Tibial nerve (tissue), 4 donors: ENCODE results near the gene GSG1L. TPM values are rescaled to one million over a fixed set of nuclear protein-coding genes. Genes with fewer than 3 reads are reported as not detected.
A peak's percentile ranks its signal among the peaks of the same experiment; 100 is the strongest.

Experiments
- DNase-seq, 2 donors: peaks; one replicate each; pipeline ENCODE4 v3.0.0-alpha.2; 2019; ENCODE audit warnings: low spot score in 2 of 2
- H3K27ac ChIP-seq, 4 donors: fragments of 200-600 bp; sonication (generic) in 3 of 4; one replicate each; pipeline ENCODE4 v1.5.1; 2017 to 2019; ENCODE audit warnings: mild to moderate bottlenecking in 1 of 4
- H3K27me3 ChIP-seq, 2 donors: fragments of 200-600 bp; sonication (generic) in 1 of 2; one replicate each; pipeline versions ENCODE4 v1.5.1 to v1.6.0; 2017 to 2019
- H3K36me3 ChIP-seq, 3 donors: fragments of 200-600 bp; sonication (generic); one replicate each; pipeline ENCODE4 v1.5.1; 2018 to 2019
- H3K4me1 ChIP-seq, 4 donors: fragments of 200-600 bp; sonication (generic) in 3 of 4; one replicate each; pipeline ENCODE4 v1.5.1; 2017 to 2019
- H3K4me3 ChIP-seq, 4 donors: fragments of 200-600 bp; sonication (generic) in 3 of 4; one replicate each; pipeline ENCODE4 v1.5.1; 2017 to 2019; ENCODE audit warnings: mild to moderate bottlenecking in 1 of 4, moderate library complexity in 1 of 4
- H3K9me3 ChIP-seq, 4 donors: fragments of 200-600 bp; sonication (generic) in 3 of 4; one replicate each; pipeline ENCODE4 v1.5.1; 2017 to 2019
- EP300 ChIP-seq, 2 donors: sonication (generic); formaldehyde crosslinking; IDR thresholded peaks; one replicate each; pipeline ENCODE4 v1.6.1; 2017; ENCODE audit warnings: antibody characterized with exemption in 2 of 2, mild to moderate bottlenecking in 1 of 2
- POLR2A ChIP-seq, 2 donors: fragments of 450-650 bp; IDR thresholded peaks; one replicate each; pipeline ENCODE4 v1.6.1; 2017; ENCODE audit warnings: antibody characterized with exemption in 2 of 2, mild to moderate bottlenecking in 2 of 2, moderate library complexity in 2 of 2
- WGBS, 2 donors: methylation state at CpG; one replicate each; pipeline ENCODE4 v1.1.5; 2018; 5-methylcytosine and 5-hydroxymethylcytosine counted together
- total RNA-seq, 4 donors: library from RNA; depleted of rRNA; stranded (reverse); fragments of >200 nt; gene quantifications; one replicate each; pipeline ENCODE4 v1.1.0, GENCODE V29; 2016
- TF ChIP-seq, protein P1 (sequence below), 5 experiments: fragments of 200-600 bp in 3 of 5; fragments of 450-650 bp in 2 of 5; sonication (generic) in 3 of 5; IDR thresholded peaks; one replicate each; pipeline ENCODE4 v1.5.1; 2016 to 2019; ENCODE audit warnings: antibody characterized with exemption in 5 of 5, mild to moderate bottlenecking in 3 of 5, moderate library complexity in 2 of 5

The GSG1L gene
- total RNA-seq, 4 donors from 2014 or later = not detected

DNA sequence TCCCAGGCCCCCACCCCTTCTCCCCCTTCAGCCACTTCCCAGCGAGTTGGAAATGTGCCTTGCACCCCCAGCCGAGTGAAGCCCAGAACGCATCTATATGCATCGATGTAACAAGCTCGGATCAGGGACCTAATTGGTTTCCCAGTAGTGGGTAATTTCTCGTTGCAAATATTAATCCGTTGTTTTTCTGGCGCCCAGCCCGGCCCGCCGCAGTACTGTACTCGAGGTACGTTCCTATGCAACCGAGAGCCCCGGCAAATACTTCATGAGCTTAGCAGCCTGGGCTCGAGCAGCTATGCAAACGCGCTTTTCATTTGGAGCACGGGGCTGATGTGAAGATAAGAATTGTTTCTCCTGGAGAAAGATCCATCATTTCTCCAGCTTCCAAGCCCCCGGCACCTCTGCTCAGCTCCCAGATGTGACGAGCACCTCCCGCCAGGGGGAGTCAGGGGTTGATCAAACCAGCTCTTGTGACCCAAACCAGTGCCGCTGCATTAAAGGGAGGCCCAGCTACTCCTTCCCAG is 283.8 kb downstream of the GSG1L start:
- H3K27ac ChIP-seq = no peak overlapping the region
- 59 to 67% methylated on average over 23 of the region's 23 CpGs for WGBS, 2 donors
- peaks cover 0 to 20% (median 0%) of the 10 kb centered on the region in 4 donors for H3K4me1 ChIP-seq
- TF ChIP-seq EP300 (IDR thresholded peaks at IDR 0.05) = no peak
- no peak for TF ChIP-seq POLR2A (IDR thresholded peaks at IDR 0.05)
- TF ChIP-seq, protein P1, sequence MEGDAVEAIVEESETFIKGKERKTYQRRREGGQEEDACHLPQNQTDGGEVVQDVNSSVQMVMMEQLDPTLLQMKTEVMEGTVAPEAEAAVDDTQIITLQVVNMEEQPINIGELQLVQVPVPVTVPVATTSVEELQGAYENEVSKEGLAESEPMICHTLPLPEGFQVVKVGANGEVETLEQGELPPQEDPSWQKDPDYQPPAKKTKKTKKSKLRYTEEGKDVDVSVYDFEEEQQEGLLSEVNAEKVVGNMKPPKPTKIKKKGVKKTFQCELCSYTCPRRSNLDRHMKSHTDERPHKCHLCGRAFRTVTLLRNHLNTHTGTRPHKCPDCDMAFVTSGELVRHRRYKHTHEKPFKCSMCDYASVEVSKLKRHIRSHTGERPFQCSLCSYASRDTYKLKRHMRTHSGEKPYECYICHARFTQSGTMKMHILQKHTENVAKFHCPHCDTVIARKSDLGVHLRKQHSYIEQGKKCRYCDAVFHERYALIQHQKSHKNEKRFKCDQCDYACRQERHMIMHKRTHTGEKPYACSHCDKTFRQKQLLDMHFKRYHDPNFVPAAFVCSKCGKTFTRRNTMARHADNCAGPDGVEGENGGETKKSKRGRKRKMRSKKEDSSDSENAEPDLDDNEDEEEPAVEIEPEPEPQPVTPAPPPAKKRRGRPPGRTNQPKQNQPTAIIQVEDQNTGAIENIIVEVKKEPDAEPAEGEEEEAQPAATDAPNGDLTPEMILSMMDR (IDR thresholded peaks at IDR 0.05) = peak in 4 of 5 experiments; percentile 16 to 58 (median 24)
- peak; percentile 26 to 49 for DNase-seq
- H3K27me3 ChIP-seq = no peaks in the 10 kb centered on the region
- peaks cover 0 to 47% (median 0%) of the 10 kb centered on the region in 3 donors for H3K36me3 ChIP-seq
- no peak overlapping the region for H3K4me3 ChIP-seq
- no peaks in the 10 kb centered on the region for H3K9me3 ChIP-seq

DNA sequence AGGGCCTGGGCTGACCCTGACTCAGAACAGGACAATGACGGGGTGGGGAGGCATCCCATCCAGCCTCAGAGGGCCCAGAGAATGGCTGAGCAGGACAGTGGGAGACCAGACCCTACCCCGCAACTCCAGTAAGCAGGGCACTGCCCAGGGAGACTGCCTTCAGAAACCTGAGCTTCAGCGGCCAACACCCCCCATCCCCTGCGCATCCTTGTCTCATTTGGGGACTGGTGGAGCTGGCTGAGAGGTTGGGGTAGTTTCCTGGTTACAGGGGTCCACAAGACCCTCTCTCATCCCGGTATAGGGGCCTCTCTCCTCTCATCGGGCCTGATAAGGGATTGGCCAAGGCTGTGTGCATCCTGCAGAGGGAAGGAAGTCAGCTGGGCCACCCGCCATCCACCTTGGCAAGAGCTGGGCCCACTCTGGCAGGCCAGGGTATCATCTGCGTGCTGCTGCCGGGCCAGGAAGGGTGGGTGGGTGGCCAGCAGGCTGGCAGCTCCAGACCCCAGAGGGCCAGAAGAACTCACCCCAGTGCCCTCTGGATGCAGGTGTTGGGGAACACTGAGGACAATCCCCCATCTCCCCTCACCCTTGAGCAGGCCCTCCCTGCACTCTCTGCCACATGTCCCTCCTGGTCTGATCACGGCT is 284.5 kb downstream of the GSG1L start:
- 70 to 77% methylated on average over 6 of the region's 10 CpGs for WGBS, 2 donors
- H3K27me3 ChIP-seq = no peaks in the 10 kb centered on the region
- TF ChIP-seq, protein P1 (IDR thresholded peaks at IDR 0.05) = no peak
- TF ChIP-seq EP300 (IDR thresholded peaks at IDR 0.05) (no peak), POLR2A (IDR thresholded peaks at IDR 0.05) (no peak)
- H3K4me3 ChIP-seq = no peak overlapping the region
- peaks cover 0 to 53% (median 0%) of the 10 kb centered on the region in 3 donors for H3K36me3 ChIP-seq
- peaks cover 0 to 20% (median 0%) of the 10 kb centered on the region in 4 donors for H3K4me1 ChIP-seq
- no peak overlapping the region for H3K27ac ChIP-seq
- no peak for DNase-seq
- no peaks in the 10 kb centered on the region for H3K9me3 ChIP-seq

DNA sequence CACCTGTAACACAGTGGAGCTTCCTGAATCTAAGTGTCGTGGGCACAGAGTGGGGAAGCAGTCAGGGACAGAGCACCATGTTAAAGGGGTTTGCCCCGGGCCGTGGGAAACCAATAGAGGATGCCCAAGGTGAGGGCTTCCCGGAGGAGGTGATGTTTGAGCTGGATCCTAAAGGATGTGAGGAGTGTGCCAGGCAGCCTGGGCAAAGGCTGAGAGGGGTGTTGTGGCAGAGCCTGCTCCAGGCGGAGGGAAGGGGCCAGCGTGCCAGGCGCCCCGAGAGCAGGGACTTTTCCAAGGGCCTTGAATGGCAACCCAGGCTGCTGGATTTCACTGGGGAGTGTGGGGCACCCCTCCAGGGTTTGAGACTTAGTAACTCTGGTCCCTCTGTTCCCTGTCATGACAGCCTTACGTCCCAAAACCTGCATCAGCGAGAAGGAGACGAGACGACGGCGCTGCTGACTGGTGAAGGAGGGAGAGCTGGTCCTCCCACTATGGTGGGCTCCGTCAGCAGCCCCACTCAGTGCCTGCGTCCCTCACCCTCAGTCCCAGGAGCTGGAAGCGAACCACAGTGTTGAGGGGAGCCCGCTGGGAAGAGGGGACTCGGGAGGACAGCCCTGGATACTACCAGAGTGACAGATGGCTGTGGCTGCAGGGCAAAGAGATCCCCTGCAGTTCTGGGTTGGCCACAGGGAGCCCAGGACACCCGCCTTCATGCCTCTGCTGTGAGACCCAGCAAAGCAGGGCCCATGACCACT is 285.2 kb downstream of the GSG1L start:
- no peak for TF ChIP-seq POLR2A (IDR thresholded peaks at IDR 0.05)
- TF ChIP-seq EP300 (IDR thresholded peaks at IDR 0.05) = no peak
- TF ChIP-seq, protein P1 (IDR thresholded peaks at IDR 0.05) = no peak
- no peaks in the 10 kb centered on the region for H3K9me3 ChIP-seq
- H3K4me3 ChIP-seq = no peak overlapping the region
- peaks cover 0 to 60% (median 0%) of the 10 kb centered on the region in 3 donors for H3K36me3 ChIP-seq
- WGBS, 2 donors = 94 to 95% methylated on average over 18 to 20 of the region's 20 CpGs
- no peak for DNase-seq
- no peaks in the 10 kb centered on the region for H3K27me3 ChIP-seq
- peaks cover 0 to 20% (median 0%) of the 10 kb centered on the region in 4 donors for H3K4me1 ChIP-seq
- H3K27ac ChIP-seq = no peak overlapping the region

DNA sequence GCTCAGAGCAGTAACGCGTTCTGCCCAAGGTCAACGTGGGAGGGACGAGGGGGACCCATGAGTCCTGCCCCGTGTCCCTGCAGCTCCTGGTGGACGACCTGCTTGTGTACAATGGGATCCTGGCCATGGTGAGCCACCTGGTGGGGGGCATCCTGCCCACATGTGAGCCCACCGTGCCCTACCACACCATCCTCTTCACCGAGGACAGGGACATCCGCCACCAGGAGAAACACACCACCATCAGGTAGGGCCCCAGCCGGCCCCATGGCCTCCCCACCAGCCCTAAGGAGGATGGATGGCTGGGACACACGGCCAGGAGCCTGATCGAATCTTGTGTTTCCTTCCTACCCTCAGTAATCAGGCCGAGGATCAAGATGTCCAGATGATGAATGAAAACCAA is 286.0 kb downstream of the GSG1L start:
- WGBS, 2 donors = 85 to 89% methylated on average over 12 to 13 of the region's 13 CpGs

More for the DNA sequence above, 286.0 kb downstream of the GSG1L start:
- H3K9me3 ChIP-seq = no peaks in the 10 kb centered on the region
- H3K36me3 ChIP-seq = peaks cover 0 to 69% (median 0%) of the 10 kb centered on the region in 3 donors
- H3K27me3 ChIP-seq = no peaks in the 10 kb centered on the region
- peaks cover 0 to 20% (median 0%) of the 10 kb centered on the region in 4 donors for H3K4me1 ChIP-seq
- no peak overlapping the region for H3K4me3 ChIP-seq
- TF ChIP-seq POLR2A (IDR thresholded peaks at IDR 0.05) (no peak), EP300 (IDR thresholded peaks at IDR 0.05) (no peak)
- TF ChIP-seq, protein P1 (IDR thresholded peaks at IDR 0.05) = no peak
- H3K27ac ChIP-seq = no peak overlapping the region
- no peak for DNase-seq
